ENCODE measurements around the gene MYO1B. TPM values are rescaled to one million over a fixed set of nuclear protein-coding genes. Genes with fewer than 3 reads are reported as not detected.

MYO1B gene
- total and polyA plus RNA-seq, 2 of the 8 experiments (the other 6 are each of a cell fraction or from before 2014, with no cell fraction given): 15.5 to 61.2 TPM

DNA sequence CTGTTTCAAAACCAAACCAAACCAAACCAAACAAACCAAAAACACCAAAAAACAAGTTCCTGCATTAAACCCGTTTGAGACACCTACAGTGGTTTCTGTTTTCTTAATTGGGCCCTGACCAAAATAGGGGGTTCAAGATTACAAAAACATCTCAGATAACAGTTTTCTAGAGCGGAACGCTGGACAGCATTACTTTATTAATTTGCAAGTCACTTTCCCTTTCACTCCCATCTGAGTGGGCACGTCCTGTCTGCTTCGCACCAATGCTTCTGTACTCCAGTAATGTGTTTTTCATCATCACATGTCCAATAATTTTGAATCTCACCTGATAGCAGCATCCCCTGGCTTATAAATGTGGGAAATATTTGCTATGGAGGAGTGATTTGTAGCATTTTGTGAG, 11.7 kb upstream of the MYO1B start:
- Histone ChIP-seq H3K18ac (ENCODE audit: extremely low read depth, low read length) (no peak overlapping the region), H2BK12ac (ENCODE audit: low read depth, low read length) (no peak overlapping the region), H3K4ac (replicated peaks; ENCODE audit: insufficient read length, low read depth, low read length) (no peak overlapping the region), H2BK5ac (ENCODE audit: low read depth, low read length) (no peak overlapping the region), H3K36me3 (ENCODE audit: control insufficient read depth in 2 of 4, insufficient read depth in 4 of 4, low read length in 3 of 4) (no peaks in the 10 kb centered on the region), H4K91ac (replicated peaks; ENCODE audit: insufficient read length, low read length) (no peak overlapping the region), H4K8ac (ENCODE audit: extremely low read depth, insufficient read depth, low read length) (no peak overlapping the region), H2BK15ac (ENCODE audit: low read length) (no peak overlapping the region), H4K20me1 (replicated peaks in 1 of 2; ENCODE audit: control insufficient read depth in 1 of 2, insufficient read depth in 2 of 2, low read length in 2 of 2) (no peaks in the 10 kb centered on the region), H3K4me3 (ENCODE audit: extremely low read depth in 1 of 4, insufficient read depth in 2 of 4, low read depth in 3 of 4, low read length in 4 of 4) (no peak overlapping the region), H3K79me1 (ENCODE audit: low read depth, low read length) (no peaks in the 10 kb centered on the region), H2AK5ac (ENCODE audit: low read depth, low read length) (no peak overlapping the region), H3K9me3 (ENCODE audit: insufficient read depth in 2 of 2, low read depth in 1 of 2, low read length in 1 of 2) (no peaks in the 10 kb centered on the region), H3K23ac (ENCODE audit: insufficient read length) (no peak overlapping the region), H3K27ac (ENCODE audit: low read depth, low read length) (no peak overlapping the region), H2BK20ac (ENCODE audit: low read length) (no peak overlapping the region), H3K9ac (replicated peaks in 1 of 4; ENCODE audit: extremely low read depth in 1 of 4, low read depth in 3 of 4, low read length in 3 of 4) (no peak overlapping the region), H3K4me1 (replicated peaks in 1 of 4; ENCODE audit: control insufficient read depth in 3 of 4, insufficient read depth in 4 of 4, low read length in 3 of 4) (peaks cover 0 to 3% (median 0%) of the 10 kb centered on the region in 4 experiments; a peak in 1 of 7 replicates), H2AFZ (ENCODE audit: low read length) (no peak overlapping the region), H3K27me3 (replicated peaks in 1 of 4; ENCODE audit: control insufficient read depth in 3 of 4, extremely low read depth in 1 of 4, insufficient read depth in 3 of 4, low read length in 3 of 4) (no peaks in the 10 kb centered on the region), H3K79me2 (ENCODE audit: control insufficient read depth in 1 of 2, insufficient read depth in 2 of 2, low read length in 2 of 2) (no peaks in the 10 kb centered on the region), H3K14ac (ENCODE audit: insufficient read length) (no peak overlapping the region), H3K23me2 (ENCODE audit: low read depth, low read length) (no peaks in the 10 kb centered on the region), H3K56ac (replicated peaks; ENCODE audit: insufficient read length, low read depth, low read length) (no peak overlapping the region), H4K5ac (ENCODE audit: insufficient read length, low read depth, low read length) (no peak overlapping the region), H2BK120ac (replicated peaks; ENCODE audit: low read depth, low read length) (no peak overlapping the region), H3K4me2 (ENCODE audit: insufficient read depth in 1 of 2, low read depth in 2 of 2, low read length in 2 of 2) (no peak overlapping the region)
- DNase-seq (ENCODE audit: low read depth in 1 of 2, low spot score in 2 of 2) (no peak), FAIRE-seq (no peak)
- CTCF ChIA-PET (ENCODE audit: partially characterized antibody): no interaction called here
- 73% methylated on average over 5 of the region's 5 CpGs; no CpG with 5 or more reads in 1 of the 2 experiments for WGBS, 2 experiments (ENCODE audit: extremely low coverage in 1 of 2, insufficient coverage in 1 of 2, insufficient read length in 1 of 2, insufficient replicate concordance in 2 of 2, low coverage in 1 of 2, low lambda C conversion rate in 2 of 2, missing lambda C conversion rate in 1 of 2)
- POLR2A ChIA-PET (ENCODE audit: partially characterized antibody): no interaction called here
- TF ChIP-seq SUZ12 (IDR thresholded peaks at IDR 0.05; ENCODE audit: low read length) (no peak), BCL11A (IDR thresholded peaks at IDR 0.05; ENCODE audit: low read depth in 2 of 2, low read length in 2 of 2) (no peak), POLR2A (IDR thresholded peaks at IDR 0.05; ENCODE audit: control extremely low read depth in 1 of 2, low read depth in 2 of 2, low read length in 2 of 2) (no peak)
- TF ChIP-seq, protein P1, sequence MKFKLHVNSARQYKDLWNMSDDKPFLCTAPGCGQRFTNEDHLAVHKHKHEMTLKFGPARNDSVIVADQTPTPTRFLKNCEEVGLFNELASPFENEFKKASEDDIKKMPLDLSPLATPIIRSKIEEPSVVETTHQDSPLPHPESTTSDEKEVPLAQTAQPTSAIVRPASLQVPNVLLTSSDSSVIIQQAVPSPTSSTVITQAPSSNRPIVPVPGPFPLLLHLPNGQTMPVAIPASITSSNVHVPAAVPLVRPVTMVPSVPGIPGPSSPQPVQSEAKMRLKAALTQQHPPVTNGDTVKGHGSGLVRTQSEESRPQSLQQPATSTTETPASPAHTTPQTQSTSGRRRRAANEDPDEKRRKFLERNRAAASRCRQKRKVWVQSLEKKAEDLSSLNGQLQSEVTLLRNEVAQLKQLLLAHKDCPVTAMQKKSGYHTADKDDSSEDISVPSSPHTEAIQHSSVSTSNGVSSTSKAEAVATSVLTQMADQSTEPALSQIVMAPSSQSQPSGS (IDR thresholded peaks at IDR 0.05; ENCODE audit: low read length): no peak

Data from H1 (cell line).